CD4-positive, alpha-beta T cell treated with Interleukin-4 for 1 hour (primary cell): ENCODE data around the gene SEPTIN14.
"Not testable (repeated sequence)": the region's sequence is repeated elsewhere in the genome, so short reads cannot be mapped to it uniquely, and the experiment has no call there.

Experiments
- DNase-seq, 2 donors: peaks; one replicate each; pipeline ENCODE4 v3.0.0-alpha.2; 2020 to 2022

Gene SEPTIN14

DNA sequence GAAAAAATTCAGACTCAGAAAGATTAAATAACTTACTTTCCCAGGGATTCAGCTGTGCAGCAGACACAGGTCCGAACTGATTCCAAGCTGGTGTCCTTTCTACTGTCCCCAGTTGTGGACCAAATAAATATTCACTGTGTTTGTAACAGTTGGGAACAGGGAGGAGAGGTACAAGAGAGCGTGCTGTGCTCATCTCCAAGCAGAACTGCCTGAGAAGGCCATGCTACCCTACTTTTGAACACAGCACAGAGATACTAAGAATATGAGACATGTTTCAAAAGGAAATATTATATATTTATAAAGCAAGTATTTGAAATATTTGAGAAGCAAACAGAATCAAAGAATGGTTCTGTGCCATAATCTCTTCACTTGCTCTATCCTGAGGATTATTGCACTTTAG, at the start of gene SEPTIN14:
Gene SEPTIN14, minus strand, starts transcription at position 101 of the 400 bp plus-strand sequence. CDS start 756 bp downstream, outside the sequence.
- DNase-seq, result not testable (repeated sequence)

DNA sequence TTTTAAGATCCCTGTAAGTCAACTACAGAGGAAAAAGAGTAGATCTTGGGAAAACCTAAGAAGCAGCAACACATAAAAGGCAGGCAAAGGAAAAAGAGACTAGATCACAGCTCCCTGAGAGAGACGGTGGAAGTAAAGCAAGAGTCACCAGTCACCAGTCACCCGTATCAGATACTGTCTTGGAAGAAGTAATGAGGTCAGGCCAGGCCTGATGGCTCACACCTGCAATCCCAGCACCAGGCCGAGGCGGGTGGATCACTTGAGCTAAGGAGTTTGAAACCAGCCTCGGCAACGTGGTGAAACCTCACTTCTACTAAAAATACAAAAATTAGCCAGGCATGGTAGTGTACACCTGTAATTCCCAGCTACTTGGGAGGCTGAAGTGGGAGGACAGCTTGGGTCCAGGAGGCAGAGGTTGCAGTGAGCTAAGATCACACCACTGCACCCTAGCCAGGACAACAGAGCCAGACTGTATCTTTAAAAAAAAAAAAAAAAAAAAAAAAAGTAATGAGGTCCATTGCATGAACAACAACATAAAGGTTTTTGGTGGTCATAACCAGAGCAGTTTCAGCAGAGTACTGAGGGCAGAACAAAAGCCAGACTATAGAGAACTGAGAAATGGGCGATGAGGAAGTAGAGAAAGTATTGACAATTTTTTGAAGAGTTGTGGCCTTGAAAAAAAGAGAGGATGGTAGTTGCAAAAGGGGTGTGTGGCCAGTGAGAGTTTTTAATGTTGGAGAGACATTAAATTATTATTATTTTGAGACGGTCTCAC, 41.6 kb upstream of the SEPTIN14 start:
- DNase-seq, result no peak

DNA sequence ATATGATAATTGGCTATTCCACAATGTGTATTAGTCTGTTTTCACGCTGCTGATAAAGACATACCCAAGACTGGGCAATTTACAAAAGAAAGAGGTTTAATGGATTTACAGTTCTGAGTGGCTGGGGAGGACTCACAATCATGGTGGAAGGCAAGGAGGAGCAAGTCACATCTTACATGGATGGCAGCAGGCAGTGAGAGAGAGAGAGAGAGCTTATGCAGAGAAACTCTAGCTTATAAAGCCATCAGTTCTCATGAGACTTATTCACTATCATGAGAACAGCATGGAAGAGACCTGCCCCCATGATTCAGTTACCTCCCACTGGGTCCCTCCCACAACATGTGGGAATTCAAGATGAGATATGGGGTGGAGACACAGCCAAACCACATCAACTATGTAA, 38.5 kb upstream of the SEPTIN14 start:
- not testable (repeated sequence) for DNase-seq

- DNase-seq, result no peak
These were observed 35.7 kb upstream of the SEPTIN14 start for GRCh38 chr7:55898287-55898686.

DNA sequence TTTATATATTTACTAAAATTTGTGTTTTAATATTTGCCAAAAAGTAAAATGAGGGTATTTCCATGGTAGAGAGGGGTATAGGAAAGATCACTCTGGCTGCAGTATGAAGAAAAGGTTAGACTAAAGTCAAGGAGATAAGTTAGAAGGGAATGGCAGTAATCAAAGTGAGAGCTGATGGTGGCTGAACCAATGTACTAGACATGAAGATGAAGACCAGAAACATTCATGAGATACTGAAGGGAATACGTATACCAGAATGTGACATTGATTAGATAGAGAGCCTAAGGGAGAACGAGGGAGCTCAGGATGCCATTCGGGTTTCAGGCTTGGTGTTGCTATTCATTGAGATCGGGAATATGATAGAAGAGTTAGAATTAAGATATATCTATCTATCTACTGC, 32.5 kb upstream of the SEPTIN14 start:
- DNase-seq, result no peak

GRCh38 chr7:55893940-55894339, 31.4 kb upstream of the SEPTIN14 start:
- DNase-seq, result no peak

- DNase-seq, result not testable (repeated sequence)
These were observed 25.8 kb upstream of the SEPTIN14 start for GRCh38 chr7:55888378-55888777.

DNA sequence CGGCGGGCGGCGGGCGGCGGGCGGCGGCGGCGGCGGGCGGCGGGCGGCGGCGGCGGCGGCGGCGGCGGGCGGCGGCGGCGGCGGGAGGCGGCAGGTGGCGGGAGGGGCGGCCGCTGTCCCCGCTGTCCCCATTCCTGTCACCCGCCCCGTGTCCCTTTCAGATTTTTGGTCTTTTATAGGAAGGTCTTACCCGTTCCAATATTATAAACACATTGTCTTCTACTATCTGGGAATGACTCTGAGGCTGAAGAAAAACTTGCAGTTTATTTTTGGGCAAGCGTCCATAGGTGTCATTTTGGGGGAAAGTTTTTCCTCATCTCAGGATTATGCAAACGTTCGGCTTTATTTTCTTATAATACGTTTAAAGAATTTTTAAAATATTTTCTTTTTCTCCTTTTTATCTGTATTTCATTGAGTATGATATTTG, 25.3 kb upstream of the SEPTIN14 start:
- DNase-seq, result peak in 1 of 2 donors; percentile 26

GRCh38 chr7:55884321-55884720, 21.8 kb upstream of the SEPTIN14 start:
- no peak for DNase-seq

GRCh38 chr7:55878691-55879090, 16.1 kb upstream of the SEPTIN14 start:
- DNase-seq, result no peak

GRCh38 chr7:55877308-55877707, 14.8 kb upstream of the SEPTIN14 start:
- DNase-seq, result no peak

DNA sequence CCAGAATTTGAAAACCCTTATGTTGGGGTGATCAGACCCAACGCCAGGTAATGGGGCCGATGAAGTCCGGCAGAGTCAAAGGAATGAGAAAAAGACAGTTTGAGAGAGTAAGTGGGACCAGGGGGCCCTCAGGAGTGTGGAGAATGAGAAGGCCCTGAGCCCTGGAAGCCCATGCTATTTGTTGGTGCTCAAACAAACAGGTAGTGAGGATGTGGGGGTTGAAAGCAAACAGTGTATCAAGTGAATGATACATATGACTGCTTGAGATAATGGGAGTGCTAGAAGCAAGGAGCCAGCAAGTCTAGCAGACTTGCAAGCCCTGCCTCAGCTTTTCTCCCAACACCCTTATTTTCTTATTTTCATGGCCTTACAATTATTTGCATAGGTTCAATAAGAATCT, 11.2 kb upstream of the SEPTIN14 start:
- DNase-seq, result no peak

DNA sequence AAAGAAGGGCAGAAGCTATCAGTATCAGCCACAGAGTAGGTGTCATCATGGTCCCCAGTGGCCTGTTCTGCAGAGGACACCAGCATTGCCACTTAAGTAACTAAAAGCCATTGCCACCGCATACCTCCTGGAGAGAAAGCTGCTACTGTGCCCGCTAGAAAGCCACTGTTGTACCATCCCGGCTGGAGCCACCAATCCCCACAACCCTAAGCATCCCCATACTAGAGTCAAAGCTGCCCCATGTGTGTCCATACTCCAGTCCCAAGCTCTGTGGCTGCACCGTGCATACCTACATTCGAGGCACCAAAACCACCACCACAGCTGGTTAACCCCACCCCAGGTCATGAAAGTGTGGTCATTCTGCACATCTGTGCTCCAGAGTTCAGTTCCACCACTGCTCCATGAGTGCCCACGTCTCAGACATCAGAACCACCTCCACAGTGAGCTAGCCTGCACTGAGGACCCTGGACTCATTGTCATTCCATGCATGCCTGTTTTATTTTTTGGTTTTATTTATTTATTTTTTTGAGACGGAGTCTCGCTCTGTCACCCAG, 9.5 kb upstream of the SEPTIN14 start:
- DNase-seq, result no peak

- DNase-seq, result not testable (repeated sequence)
These were observed 6.4 kb upstream of the SEPTIN14 start for GRCh38 chr7:55868989-55869388.

DNA sequence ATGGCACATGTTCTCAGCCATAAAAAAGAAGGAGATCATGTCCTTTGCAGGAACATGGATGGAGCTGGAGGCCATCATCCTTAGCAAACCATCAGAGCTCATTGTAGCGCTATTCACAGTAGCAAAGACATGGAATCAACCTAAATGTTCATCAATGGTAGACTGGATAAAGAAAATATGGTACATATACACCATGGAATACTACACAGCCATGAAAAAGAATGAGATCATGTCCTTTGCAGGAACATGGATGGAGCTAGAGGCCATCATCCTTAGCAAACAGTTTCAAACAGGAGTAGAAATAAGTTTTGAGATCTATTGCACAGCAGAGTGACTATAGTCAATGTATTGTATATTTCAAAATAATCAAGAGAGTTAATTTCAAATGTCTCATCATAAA, 17.4 kb downstream of the SEPTIN14 start:
- DNase-seq, result not testable (repeated sequence)

- no peak for DNase-seq
These were observed 24.0 kb downstream of the SEPTIN14 start for GRCh38 chr7:55838595-55838994.

- no peak for DNase-seq
These were observed 35.0 kb downstream of the SEPTIN14 start for GRCh38 chr7:55827577-55827976.

- DNase-seq, result no peak
These were observed 43.9 kb downstream of the SEPTIN14 start for GRCh38 chr7:55818686-55819085.

GRCh38 chr7:55797260-55797659, 65.3 kb downstream of the SEPTIN14 start:
- not testable (repeated sequence) for DNase-seq

GRCh38 chr7:55794527-55794926, 68.0 kb downstream of the SEPTIN14 start:
- no peak for DNase-seq

DNA sequence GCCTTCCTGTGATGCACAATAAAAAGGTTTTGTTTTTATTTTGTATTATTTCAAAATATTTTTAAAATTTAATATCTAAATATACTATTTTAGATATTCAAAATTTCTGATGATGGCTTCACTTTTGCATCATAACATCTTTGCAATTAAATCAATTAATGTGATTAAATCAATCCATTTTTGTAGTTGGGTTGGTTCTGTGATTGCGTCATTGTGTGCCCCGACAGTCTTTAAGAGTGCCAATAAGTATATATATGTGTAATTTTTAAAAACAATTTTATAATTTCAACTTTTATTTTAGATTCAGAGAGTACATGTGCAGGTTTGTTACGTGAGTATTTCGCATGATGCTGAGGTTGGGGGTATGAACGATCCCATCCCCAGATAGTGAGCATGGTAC, 70.5 kb downstream of the SEPTIN14 start:
- no peak for DNase-seq

GRCh38 chr7:55787796-55788195, 74.8 kb downstream of the SEPTIN14 start:
- DNase-seq, result no peak

- no peak for DNase-seq
These were observed 75.7 kb downstream of the SEPTIN14 start for GRCh38 chr7:55786901-55787300.

DNA sequence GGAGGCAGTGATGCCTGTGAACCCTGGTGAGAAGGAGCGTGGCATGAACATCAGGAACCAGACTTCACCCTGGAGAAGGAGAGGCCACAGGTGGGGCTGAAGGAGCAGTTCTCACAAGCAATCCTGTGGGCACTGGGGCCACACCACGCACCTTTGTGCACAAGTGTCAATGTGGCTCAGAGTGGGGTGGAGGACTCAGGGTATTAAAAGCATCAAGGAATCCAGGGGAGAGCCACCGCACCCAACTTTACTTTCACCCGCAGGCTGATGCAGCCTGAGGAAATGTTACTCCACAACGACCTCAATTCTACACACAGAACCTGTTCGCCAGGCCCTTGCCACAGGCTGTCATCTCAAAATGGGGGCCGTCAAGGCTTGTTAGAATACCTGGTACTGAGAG, 77.1 kb downstream of the SEPTIN14 start:
- DNase-seq, result not testable (repeated sequence)

DNA sequence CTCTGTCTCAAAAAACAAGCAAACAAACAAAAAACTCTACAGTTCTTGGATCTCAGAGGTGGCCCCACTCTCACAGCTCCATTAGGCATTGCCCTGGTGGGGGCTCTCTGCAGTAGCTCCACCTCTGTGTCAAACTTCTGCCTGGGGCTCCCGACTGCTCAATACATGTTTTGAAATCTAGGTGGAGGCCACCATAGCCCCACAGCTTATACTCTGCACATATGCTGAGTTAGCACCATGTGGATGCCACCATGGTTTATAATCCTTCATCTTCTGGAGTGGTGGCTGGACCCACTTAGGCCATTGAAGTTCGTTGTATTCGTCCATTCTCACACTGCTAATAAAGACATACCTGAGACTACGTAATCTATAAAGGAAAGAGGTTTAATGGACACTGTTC, 78.4 kb downstream of the SEPTIN14 start:
- DNase-seq, result no peak
